HUDEP-2 (cell line): ENCODE measurements around the gene PHF24.
"Not testable (repeated sequence)": the region's sequence is repeated elsewhere in the genome, so short reads cannot be mapped to it uniquely, and the experiment has no call there.

Experiments
- DNase-seq, 76 experiments: peaks; one replicate each; lab custom pipeline; 2025; ENCODE audit not compliant: unreplicated experiment in 76 of 76; lab: John Stamatoyannopoulos, UW

The PHF24 gene

DNA sequence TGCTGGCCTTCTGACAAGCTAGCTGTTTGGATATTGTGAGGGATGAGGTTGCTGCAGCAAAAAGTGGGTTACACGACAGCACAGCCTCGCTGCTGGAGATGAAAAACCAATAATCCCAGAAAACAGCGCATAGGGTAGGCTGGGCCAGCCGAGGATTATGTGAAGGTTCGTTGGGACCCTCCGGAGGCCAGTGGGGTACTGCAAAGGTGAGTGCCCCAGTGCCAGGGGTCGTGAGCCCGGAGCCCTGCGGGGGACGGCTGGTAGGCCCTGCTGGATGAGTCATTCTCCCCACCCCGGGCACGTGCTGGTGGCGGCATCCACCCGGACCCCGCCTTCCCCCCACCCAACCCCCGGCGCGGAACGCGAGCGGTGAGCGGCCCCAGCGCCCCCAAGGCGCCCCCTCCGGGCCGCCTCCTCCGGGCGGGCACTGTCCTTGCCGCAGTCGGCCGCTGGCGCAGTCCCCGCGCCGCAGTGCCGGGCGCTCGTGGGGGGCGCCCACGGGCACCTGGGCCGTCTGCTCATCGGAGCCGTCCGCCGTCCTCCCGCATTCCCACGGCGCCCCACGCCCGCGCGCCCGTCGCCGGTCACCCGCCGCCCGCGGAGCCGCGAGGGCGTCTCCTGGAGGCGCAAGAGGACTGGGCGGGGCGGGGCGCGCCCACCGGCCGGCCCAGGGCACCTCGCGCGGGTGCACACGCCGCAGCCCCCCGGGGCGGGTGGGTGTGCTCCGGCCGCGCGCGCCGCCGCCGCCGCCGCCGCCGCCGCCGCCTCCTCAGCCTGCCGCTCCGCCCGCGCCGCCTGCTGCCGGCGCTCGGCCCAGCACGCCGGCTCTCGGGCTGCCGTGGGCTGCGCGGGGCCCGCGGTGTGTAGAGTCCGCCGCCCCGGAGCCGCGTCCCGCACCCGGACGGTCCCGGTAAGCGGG lies at the start of gene PHF24:
PHF24 (plus strand) TSS at position 794 of the 919 bp plus-strand sequence. CDS start 13,014 bp downstream, outside the sequence.
- DNase-seq, result no peak

GRCh38 chr9:34927061-34927460 lies 31.0 kb upstream of the PHF24 start:
- no peak for DNase-seq

GRCh38 chr9:34928921-34929320 lies 29.2 kb upstream of the PHF24 start:
- DNase-seq, result no peak

GRCh38 chr9:34929506-34930102 lies 28.5 kb upstream of the PHF24 start:
- peak in 9 of 76 experiments; percentile 1 to 23 (median 7) for DNase-seq

- peak in 3 of 76 experiments; percentile 5 to 19 (median 19) for DNase-seq
Measured at GRCh38 chr9:34939989-34940388, 18.1 kb upstream of the PHF24 start.

GRCh38 chr9:34948451-34948850 lies 9.6 kb upstream of the PHF24 start:
- no peak for DNase-seq

DNA sequence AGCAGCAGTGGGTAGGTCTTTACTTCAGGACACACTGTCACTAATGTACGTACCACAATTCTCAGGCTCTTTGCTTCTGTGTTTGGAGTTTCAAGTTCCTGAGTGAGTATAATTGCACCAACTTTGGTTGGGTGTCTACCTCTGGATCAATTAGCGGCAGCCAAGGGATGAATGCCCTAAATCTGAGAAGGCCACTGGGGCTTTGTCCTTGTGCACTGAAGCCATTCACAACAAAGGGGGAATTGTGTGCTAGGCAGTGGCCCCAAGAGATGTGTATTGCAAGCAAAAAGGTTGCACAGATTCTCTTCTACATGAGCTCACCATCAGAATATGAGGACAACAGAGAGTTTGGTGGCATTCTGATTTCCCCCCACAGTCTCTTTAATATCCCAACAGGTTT lies 3.9 kb upstream of the PHF24 start:
- no peak for DNase-seq

GRCh38 chr9:34956066-34956465 lies 2.0 kb upstream of the PHF24 start:
- not testable (repeated sequence) for DNase-seq

- no peak for DNase-seq
Measured at GRCh38 chr9:34956648-34957047, 1.4 kb upstream of the PHF24 start.

DNA sequence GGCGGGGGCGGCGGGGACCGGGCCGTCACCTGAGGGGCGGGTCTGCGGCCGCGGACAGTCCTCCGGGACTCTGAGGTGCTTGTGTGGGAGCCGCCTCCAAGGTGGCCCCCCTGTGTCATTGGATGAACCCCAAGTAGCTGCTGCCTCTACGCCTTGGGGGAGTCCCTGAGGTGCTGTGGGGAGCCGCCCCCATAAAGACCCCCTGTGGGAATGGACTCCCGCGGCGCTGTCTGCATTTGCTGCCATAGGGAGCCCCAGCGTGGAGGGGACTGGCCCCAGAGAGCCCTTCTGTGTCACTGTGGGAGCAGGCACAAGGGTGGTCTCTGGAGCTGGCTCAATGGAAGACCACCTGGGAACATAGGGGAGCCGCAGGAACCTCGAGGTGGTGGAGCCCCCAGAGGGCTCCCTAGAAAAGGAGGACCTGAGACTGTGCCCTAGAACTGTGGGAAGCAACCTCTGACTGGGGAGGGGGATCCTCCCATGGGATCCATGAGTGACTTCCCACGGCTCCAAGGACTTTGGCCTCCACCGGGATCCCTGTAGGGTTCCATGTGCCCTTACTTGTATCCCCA lies 412 bp downstream of the PHF24 start:
- DNase-seq, result no peak

- DNase-seq, result no peak
Measured at GRCh38 chr9:34959461-34959860, 1.4 kb downstream of the PHF24 start.

- DNase-seq, result no peak
Measured at GRCh38 chr9:34961574-34962490, 3.7 kb downstream of the PHF24 start.

DNA sequence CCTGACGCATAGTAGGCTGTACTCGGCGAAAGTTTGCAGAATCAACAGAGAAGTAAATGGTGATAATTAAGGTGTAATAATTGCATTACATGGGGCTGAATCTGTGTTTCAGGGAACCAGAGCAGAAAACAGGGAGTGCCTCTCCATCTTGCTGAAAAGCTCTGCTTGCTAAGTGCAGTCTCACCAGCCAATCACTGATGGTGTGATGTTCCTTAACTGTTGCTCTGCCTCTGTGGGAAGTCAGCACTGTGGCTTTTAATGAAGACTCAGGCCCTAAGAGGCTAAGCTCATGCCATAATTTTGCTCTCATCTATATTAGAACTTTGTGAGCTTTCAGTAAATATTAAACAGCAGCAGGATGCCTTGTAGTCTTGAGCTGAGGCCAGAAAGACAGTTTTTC lies 4.5 kb downstream of the PHF24 start:
- no peak for DNase-seq

DNA sequence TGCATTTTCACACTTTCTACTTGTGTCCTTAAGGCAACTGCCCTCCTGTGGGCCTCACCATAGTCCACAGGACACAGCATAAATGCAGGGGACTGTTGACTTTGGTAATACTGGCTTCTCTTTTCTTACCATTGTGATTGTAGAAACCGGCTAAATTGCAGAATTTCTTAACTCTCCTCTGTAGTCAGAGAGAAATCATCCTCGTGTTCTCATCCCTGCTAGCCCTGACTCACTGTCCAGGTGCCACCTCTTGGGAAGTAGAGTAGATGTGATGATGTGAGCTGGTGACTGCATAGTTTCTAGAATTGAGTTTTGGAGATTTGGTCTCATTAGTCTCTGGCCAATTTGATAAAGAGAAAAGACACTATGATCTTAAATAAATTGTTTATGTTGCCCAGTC lies 5.5 kb downstream of the PHF24 start:
- DNase-seq, result no peak

- no peak for DNase-seq
Measured at GRCh38 chr9:34964458-34964857, 6.4 kb downstream of the PHF24 start.

DNA sequence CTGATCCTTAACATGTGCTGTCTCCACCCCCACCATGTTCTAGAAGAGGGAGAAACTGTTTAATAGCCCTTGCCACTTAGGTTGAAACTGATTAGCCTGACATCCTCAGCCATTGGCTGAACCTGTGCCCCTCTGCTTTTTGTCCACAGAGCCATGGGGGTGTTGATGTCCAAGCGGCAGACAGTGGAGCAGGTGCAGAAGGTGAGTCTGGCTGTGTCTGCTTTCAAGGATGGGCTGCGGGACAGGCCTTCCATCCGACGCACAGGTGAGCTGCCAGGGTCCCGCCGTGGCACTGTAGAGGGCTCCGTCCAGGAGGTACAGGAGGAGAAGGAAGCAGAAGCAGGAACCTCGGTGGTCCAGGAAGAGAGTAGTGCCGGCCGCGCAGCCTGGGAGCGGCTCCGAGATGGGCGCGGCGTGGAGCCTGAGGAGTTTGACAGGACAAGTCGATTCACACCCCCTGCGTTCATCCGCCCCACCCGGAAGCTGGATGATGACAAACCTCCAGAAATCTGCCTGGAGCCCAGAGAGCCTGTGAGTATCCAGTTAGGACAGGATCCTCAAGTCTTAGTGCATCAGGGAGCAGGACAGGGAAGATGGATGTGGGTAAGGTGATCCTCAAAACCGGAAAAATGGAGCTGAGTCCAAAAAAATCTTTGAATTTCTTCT lies 13.2 kb downstream of the PHF24 start:
- DNase-seq, result no peak

DNA sequence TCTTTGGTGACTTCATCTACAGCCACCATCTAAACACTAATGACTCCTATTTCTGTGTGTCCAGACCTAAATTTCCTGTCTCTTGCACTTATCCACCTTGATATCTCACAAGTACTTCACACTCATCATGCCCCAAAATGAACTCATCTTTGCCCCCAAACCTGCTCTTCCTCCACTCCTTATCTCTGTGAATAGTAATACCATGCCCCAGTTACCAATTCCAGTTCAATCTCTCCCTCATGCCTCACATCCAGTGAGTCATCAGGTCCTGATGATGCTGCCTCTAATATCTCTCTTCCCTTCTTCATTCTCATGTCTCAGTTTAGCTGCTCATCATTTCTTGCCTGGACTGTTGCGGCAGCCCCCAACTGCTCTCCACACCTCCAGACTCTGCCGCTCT lies 16.6 kb downstream of the PHF24 start:
- no peak for DNase-seq

DNA sequence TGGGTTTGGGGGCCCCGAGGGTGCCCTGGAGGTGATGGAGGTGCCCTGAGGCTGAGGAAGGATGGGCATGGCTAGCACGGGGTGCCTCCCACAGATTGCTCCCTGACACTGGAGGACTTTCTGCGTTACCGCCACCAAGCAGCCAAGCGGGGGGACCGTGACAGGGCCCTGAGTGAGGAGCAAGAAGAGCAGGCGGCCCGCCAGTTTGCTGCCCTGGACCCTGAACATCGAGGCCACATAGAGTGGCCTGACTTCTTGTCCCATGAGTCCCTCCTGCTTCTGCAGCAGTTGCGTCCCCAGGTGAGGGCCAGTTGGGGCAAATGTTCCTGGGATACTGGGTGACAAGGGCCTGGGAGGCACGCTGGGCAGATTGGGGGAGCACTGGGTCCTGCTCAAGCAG lies 18.4 kb downstream of the PHF24 start:
- no peak for DNase-seq

DNA sequence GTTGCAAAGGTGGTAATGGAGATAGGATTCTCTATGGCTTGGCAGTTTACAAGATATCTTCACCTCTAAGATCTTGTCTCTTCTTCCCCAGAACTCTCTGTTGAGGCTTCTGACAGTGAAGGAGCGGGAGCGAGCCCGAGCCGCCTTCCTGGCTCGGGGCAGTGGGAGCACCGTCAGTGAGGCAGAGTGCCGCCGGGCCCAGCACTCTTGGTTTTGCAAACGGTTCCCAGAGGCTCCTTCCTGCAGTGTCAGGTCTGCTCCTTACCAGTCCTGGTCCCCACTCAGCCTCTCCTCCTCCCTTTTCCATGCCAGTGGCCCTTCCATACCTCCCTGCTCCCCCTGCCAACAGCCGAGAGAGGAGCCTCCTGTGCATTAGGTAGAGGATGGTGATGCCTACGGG lies 18.9 kb downstream of the PHF24 start:
- no peak for DNase-seq

DNA sequence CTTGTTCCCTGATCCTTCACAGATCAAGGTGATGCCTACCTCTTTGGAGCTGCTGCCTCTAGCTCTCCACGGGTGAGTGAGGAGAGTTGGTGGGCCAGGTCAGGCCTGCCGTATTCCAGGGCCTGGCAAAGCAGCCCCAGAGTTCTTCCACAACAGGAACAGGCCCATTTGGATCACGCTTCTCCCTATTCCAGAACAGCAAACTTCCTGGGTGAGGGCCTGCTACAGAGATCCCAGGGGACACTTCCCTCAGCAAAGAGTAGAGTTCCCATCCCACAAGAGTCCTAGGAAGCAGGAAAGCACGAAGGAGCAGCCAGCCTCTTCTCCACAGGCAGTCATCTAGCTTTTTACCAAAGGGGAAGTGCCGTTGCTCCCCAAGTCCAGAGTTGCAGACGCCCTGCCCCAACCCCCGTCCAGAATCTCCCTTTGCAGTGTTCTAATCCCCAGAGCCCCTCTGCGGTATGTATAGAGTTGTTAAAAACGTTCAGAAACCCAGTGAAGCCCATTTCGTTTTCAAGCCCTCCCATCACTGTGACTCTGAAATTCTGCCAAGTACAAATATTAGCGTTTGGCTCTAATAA lies 22.2 kb downstream of the PHF24 start:
- DNase-seq, result no peak
